Measurements from ENCODE around the gene PDIA6. TPM values are rescaled to one million over a fixed set of nuclear protein-coding genes. Genes with fewer than 3 reads are reported as not detected.

PDIA6 gene
- total RNA-seq, 2 donors from 2014 or later = 109 to 213 TPM

GRCh38 chr2:10860081-10860813, 47.7 kb upstream of the PDIA6 start:
- H3K27ac ChIP-seq = no peak overlapping the region
- no peaks in the 10 kb centered on the region for H3K4me1 ChIP-seq (replicated peaks)
- 84% methylated on average over 13 of the region's 13 CpGs for WGBS
- no peak for DNase-seq (ENCODE audit: low spot score)
- TF ChIP-seq CTCF (IDR thresholded peaks at IDR 0.05) (no peak), POLR2AphosphoS5 (IDR thresholded peaks at IDR 0.05) (no peak), POLR2A (IDR thresholded peaks at IDR 0.05) (no peak)
- intact Hi-C loops (cut with DNase I) = no loop called here
- H3K9me3 ChIP-seq = no peaks in the 10 kb centered on the region
- no peaks in the 10 kb centered on the region for H3K27me3 ChIP-seq (replicated peaks; ENCODE audit: insufficient read depth)
- H3K4me3 ChIP-seq = no peak overlapping the region
- no peaks in the 10 kb centered on the region for H3K36me3 ChIP-seq

GRCh38 chr2:10859278-10859677, 46.7 kb upstream of the PDIA6 start:
- Histone ChIP-seq H3K4me3 (no peak overlapping the region), H3K9me3 (no peaks in the 10 kb centered on the region), H3K27me3 (replicated peaks; ENCODE audit: insufficient read depth) (no peaks in the 10 kb centered on the region), H3K36me3 (no peaks in the 10 kb centered on the region), H3K27ac (no peak overlapping the region), H3K4me1 (replicated peaks) (no peaks in the 10 kb centered on the region)
- 61% methylated on average over 6 of the region's 6 CpGs for WGBS
- no peak for DNase-seq (ENCODE audit: low spot score)
- TF ChIP-seq CTCF (IDR thresholded peaks at IDR 0.05) = no peak
- TF ChIP-seq POLR2AphosphoS5 (IDR thresholded peaks at IDR 0.05) = peak; percentile 17
- intact Hi-C loops (cut with DNase I) = no loop called here

- Histone ChIP-seq H3K4me1 (replicated peaks) (no peaks in the 10 kb centered on the region), H3K27ac (no peak overlapping the region), H3K36me3 (no peaks in the 10 kb centered on the region), H3K27me3 (replicated peaks; ENCODE audit: insufficient read depth) (no peaks in the 10 kb centered on the region), H3K9me3 (no peaks in the 10 kb centered on the region), H3K4me3 (no peak overlapping the region)
- 85% methylated on average over 4 of the region's 4 CpGs for WGBS
- TF ChIP-seq POLR2A (IDR thresholded peaks at IDR 0.05) = no peak
- no peak for TF ChIP-seq POLR2AphosphoS5 (IDR thresholded peaks at IDR 0.05)
- no peak for TF ChIP-seq CTCF (IDR thresholded peaks at IDR 0.05)
- intact Hi-C loops (cut with DNase I) = no loop called here
- DNase-seq (ENCODE audit: low spot score) = no peak
These were observed 36.0 kb upstream of the PDIA6 start for GRCh38 chr2:10848541-10848940.

- Histone ChIP-seq H3K9me3 (no peaks in the 10 kb centered on the region), H3K4me3 (no peak overlapping the region), H3K27ac (peak overlapping the region in 1 of 2 donors; percentile 41), H3K4me1 (replicated peaks) (no peaks in the 10 kb centered on the region), H3K27me3 (replicated peaks; ENCODE audit: insufficient read depth) (no peaks in the 10 kb centered on the region), H3K36me3 (no peaks in the 10 kb centered on the region)
- DNase-seq (ENCODE audit: low spot score) = no peak
- TF ChIP-seq POLR2AphosphoS5 (IDR thresholded peaks at IDR 0.05) = no peak
- no peak for TF ChIP-seq CTCF (IDR thresholded peaks at IDR 0.05)
- TF ChIP-seq POLR2A (IDR thresholded peaks at IDR 0.05) = no peak
- intact Hi-C loops (cut with DNase I) = loop anchor here (2.0 kb wide), 1 partner anchor 22 kb away; no protein-coding TSS in a partner anchor
- WGBS = 84% methylated on average over 7 of the region's 7 CpGs
These were observed 34.4 kb upstream of the PDIA6 start for GRCh38 chr2:10847008-10847407.
